CD8-positive, alpha-beta memory T cell (primary cell): ENCODE measurements around the gene FSCN2. TPM values are rescaled to one million over a fixed set of nuclear protein-coding genes. Genes with fewer than 3 reads are reported as not detected.

Source experiments
- CTCF ChIA-PET: fragments of 350-600 bp; sonication (Branson Sonifier 250); formaldehyde crosslinking; loops from one replicate; lab custom pipeline; 2021; ENCODE audit warnings: antibody characterized with exemption; lab: Charles Lee
- POLR2A ChIA-PET: fragments of 350-600 bp; sonication (Branson Sonifier 250); formaldehyde crosslinking; loops from one replicate; lab custom pipeline; 2021; ENCODE audit warnings: antibody characterized with exemption; lab: Charles Lee
- DNase-seq, 5 donors: peaks; one replicate each; pipeline versions ENCODE4 v3.0.0 to v3.0.0-alpha.2; 2020 to 2022; ENCODE audit warnings: mixed read lengths in 1 of 5
- H3K27ac ChIP-seq: one replicate; pipeline ENCODE4 v1.7.0; 2013; ENCODE audit warnings: low read depth, mild to moderate bottlenecking, low read length, moderate library complexity
- H3K27me3 ChIP-seq: 2 replicates; pipeline ENCODE4 v1.7.0; 2013; ENCODE audit warnings: low read length, mild to moderate bottlenecking; ENCODE audit not compliant: insufficient read depth, poor library complexity, severe bottlenecking
- H3K36me3 ChIP-seq: 2 replicates; pipeline ENCODE4 v1.7.0; 2013; ENCODE audit warnings: mild to moderate bottlenecking, low read length, moderate library complexity; ENCODE audit not compliant: insufficient read depth
- H3K4me1 ChIP-seq: 2 replicates; pipeline ENCODE4 v1.7.0; 2013; ENCODE audit warnings: mild to moderate bottlenecking, low read length, moderate library complexity; ENCODE audit not compliant: insufficient read depth
- H3K4me3 ChIP-seq: 2 replicates; pipeline ENCODE4 v1.7.0; 2013; ENCODE audit warnings: mild to moderate bottlenecking, low read length
- H3K9me3 ChIP-seq: 2 replicates; pipeline ENCODE4 v1.7.0; 2013; ENCODE audit warnings: mild to moderate bottlenecking, low read length
- H3K27ac Mint-ChIP-seq, 8 donors: one replicate each; pipeline ENCODE4 v1.8.0; 2020 to 2021; ENCODE audit warnings: mixed read lengths in 8 of 8, mild to moderate bottlenecking in 6 of 8, inconsistent platforms in 3 of 8, moderate library complexity in 3 of 8
- H3K27me3 Mint-ChIP-seq, 2 donors: one replicate each; pipeline ENCODE4 v1.8.0; 2020 to 2021; ENCODE audit warnings: mixed read lengths in 2 of 2, mild to moderate bottlenecking in 1 of 2, moderate library complexity in 1 of 2
- H3K36me3 Mint-ChIP-seq, 3 donors: one replicate each; pipeline ENCODE4 v1.8.0; 2020 to 2021; ENCODE audit warnings: mixed read lengths in 3 of 3, inconsistent platforms in 1 of 3, mild to moderate bottlenecking in 1 of 3
- H3K4me1 Mint-ChIP-seq, 3 donors: one replicate each; pipeline ENCODE4 v1.8.0; 2020 to 2021; ENCODE audit warnings: mixed read lengths in 3 of 3, inconsistent platforms in 1 of 3, mild to moderate bottlenecking in 1 of 3
- H3K4me3 Mint-ChIP-seq, 7 donors: one replicate each; pipeline ENCODE4 v1.8.0; 2020 to 2021; ENCODE audit warnings: mixed read lengths in 7 of 7, mild to moderate bottlenecking in 6 of 7, moderate library complexity in 4 of 7, inconsistent platforms in 2 of 7
- H3K9me3 Mint-ChIP-seq, 5 donors: one replicate each; pipeline ENCODE4 v1.8.0; 2020 to 2022; ENCODE audit warnings: mixed read lengths in 5 of 5, mild to moderate bottlenecking in 3 of 5, moderate library complexity in 2 of 5, inconsistent platforms in 1 of 5
- polyA plus RNA-seq: library from polyadenylated mRNA; unstranded; fragments of 300-500 nt; fragmentation: Illumina TruSeq; gene quantifications from one replicate; pipeline ENCODE4 v1.2.3, GENCODE V29; 2021
- total RNA-seq, 2 experiments: library from RNA; stranded (reverse); gene quantifications; one replicate each; pipeline ENCODE4 v1.2.3, GENCODE V29; 2021

Gene FSCN2
- total and polyA plus RNA-seq, 3 experiments from 2014 or later = 0.46 to 0.49 TPM; not detected in 1

DNA sequence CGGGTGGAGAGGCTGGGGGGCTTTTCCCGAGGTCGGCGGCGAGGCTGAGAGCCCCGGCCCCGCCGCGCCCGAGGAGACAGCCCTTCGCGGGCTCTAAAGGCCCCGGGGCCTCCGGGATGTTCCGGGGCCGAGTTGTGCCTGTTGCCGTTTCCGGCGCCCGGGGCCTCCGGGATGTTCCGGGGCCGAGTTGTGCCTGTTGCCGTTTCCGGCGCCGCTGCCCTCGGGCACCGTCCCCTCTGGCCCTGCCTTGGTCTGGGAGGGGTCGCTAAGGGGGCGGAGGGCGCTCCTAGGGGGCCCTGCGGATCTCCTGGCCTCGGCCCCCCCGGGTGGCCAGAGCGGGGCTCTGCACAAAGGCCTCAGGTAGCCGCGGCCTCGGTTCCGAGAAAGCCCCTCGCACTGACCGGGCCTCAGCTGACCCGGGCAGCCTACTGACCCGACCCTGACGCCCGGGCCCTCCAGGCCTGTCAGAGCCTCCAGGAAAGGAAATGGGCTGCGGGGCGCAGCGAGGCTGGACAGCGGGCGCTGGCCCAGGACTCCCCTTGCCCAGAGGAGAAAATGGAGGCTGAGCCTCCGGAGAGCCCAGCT, 39.8 kb upstream of the FSCN2 start:
- CTCF ChIA-PET = no interaction called here
- Mint-ChIP-seq H3K4me3 (peak overlapping the region in 1 of 7 donors; percentile 13), H3K36me3 (no peaks in the 10 kb centered on the region), H3K27me3 (peaks cover 6 to 14% of the 10 kb centered on the region in 2 donors), H3K4me1 (peaks cover 0 to 11% (median 4%) of the 10 kb centered on the region in 3 donors), H3K9me3 (no peaks in the 10 kb centered on the region), H3K27ac (no peak overlapping the region)
- POLR2A ChIA-PET = interaction anchor here (0.6 to 1.4 kb wide), 2 partner anchors 22 to 91 kb away, joined by 3 read pairs; no protein-coding TSS in a partner anchor
- Histone ChIP-seq H3K4me1 (peaks cover 11% of the 10 kb centered on the region), H3K4me3 (no peak overlapping the region), H3K36me3 (no peaks in the 10 kb centered on the region), H3K9me3 (no peaks in the 10 kb centered on the region), H3K27me3 (peaks cover 7% of the 10 kb centered on the region), H3K27ac (peak overlapping the region; percentile 59)
- DNase-seq = no peak

DNA sequence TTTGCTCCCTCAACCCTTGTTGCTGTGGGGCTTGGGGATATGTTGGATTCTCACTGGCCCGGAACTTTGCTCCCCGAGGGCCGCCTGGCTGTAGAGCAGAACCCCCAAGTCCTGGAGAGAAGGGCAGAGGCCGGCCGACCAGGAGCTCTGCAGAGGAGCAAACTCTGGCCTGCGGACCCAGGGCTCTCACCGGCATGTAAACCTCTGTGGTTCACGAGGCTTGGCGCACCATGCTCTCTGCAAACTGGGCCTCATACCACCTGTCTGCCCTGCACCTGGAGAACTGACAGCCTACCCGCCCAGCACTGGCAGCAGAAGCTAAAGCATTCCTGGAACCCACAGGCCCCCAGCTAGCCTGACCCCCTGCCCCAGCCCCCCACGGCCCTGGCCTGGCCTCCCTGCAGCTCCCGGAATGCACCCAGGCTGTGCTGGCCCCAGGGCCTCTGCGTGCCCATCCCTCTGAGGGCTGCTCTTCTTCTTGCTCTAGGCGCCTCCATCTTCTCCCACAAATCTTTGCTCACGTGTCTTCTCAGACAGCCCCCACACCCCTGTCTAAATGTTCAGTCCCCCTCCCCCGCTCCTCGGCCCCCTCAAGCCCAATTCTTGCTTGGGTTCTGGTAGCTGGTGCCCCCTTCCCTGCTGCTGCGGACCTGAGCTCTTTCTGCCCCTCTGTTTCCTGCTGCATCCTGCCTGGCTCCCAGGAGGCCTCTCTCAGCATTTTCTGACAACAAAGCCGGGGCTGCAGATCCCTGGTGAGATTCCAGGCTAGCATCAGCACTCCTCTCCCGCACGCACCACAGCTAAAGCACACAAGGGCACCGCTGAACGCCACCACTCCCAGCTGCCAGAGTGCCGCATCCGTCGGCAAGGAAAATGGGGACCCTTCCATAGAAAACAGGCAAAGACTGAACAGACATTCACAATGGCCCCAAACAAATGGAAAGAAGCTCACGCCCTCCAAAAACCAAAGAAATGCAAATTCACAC, 38.9 kb upstream of the FSCN2 start:
- peaks cover 0 to 11% (median 4%) of the 10 kb centered on the region in 3 donors for H3K4me1 Mint-ChIP-seq
- POLR2A ChIA-PET = interaction anchor here (0.6 to 1.4 kb wide), 2 partner anchors 21 to 142 kb away, joined by 3 to 8 read pairs; no protein-coding TSS in a partner anchor
- CTCF ChIA-PET = no interaction called here
- H3K9me3 Mint-ChIP-seq = no peaks in the 10 kb centered on the region
- Histone ChIP-seq H3K36me3 (no peaks in the 10 kb centered on the region), H3K4me1 (peaks cover 6% of the 10 kb centered on the region), H3K9me3 (no peaks in the 10 kb centered on the region), H3K27me3 (no peaks in the 10 kb centered on the region), H3K4me3 (no peak overlapping the region), H3K27ac (no peak overlapping the region)
- H3K27ac Mint-ChIP-seq = peak overlapping the region in 3 of 8 donors; percentile 48 to 88 (median 53)
- no peak for DNase-seq
- H3K4me3 Mint-ChIP-seq = peak overlapping the region; percentile 37 to 84 (median 58)
- H3K27me3 Mint-ChIP-seq = peaks cover 11 to 14% of the 10 kb centered on the region in 2 donors
- no peaks in the 10 kb centered on the region for H3K36me3 Mint-ChIP-seq

GRCh38 chr17:81489998-81490992, 37.9 kb upstream of the FSCN2 start:
- CTCF ChIA-PET = no interaction called here
- Histone ChIP-seq H3K36me3 (no peaks in the 10 kb centered on the region), H3K4me3 (no peak overlapping the region), H3K9me3 (no peaks in the 10 kb centered on the region), H3K4me1 (no peaks in the 10 kb centered on the region), H3K27me3 (no peaks in the 10 kb centered on the region), H3K27ac (no peak overlapping the region)
- POLR2A ChIA-PET = interaction anchor here (0.5 to 0.6 kb wide), 2 partner anchors 93 to 141 kb away, joined by 3 to 8 read pairs; no protein-coding TSS in a partner anchor
- Mint-ChIP-seq H3K9me3 (no peaks in the 10 kb centered on the region), H3K27me3 (peaks cover 11 to 22% of the 10 kb centered on the region in 2 donors), H3K4me3 (peak overlapping the region in 4 of 7 donors; percentile 27 to 61 (median 45)), H3K27ac (peak overlapping the region in 2 of 8 donors; percentile 48 to 87), H3K36me3 (no peaks in the 10 kb centered on the region), H3K4me1 (peaks cover 0 to 11% (median 4%) of the 10 kb centered on the region in 3 donors)
- DNase-seq = no peak

DNA sequence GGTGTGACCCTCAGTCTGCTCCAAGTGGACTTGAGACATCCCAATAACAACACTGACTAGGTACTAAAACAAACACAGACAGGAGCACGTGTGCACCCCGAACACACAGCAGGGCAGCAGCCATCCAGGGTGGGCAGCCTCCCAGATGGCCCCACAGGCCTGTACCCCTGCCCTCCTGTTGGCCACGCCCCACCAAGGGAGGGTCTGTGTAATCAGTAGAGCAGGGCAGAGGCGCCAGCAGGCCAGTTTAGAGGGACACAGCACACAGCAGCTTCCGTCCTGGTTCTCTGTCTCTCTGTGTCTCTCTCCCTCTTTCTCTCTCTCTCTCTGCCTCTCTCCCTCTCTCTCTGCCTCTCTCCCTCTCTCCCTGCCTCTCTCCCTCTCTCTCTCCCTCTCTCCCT, 37.0 kb upstream of the FSCN2 start:
- Histone ChIP-seq H3K4me3 (no peak overlapping the region), H3K9me3 (no peaks in the 10 kb centered on the region), H3K36me3 (no peaks in the 10 kb centered on the region), H3K27ac (no peak overlapping the region), H3K27me3 (no peaks in the 10 kb centered on the region), H3K4me1 (no peaks in the 10 kb centered on the region)
- Mint-ChIP-seq H3K36me3 (no peaks in the 10 kb centered on the region), H3K4me1 (peaks cover 0 to 8% (median 3%) of the 10 kb centered on the region in 3 donors), H3K27ac (no peak overlapping the region), H3K4me3 (peak overlapping the region in 1 of 7 donors; percentile 61), H3K27me3 (peaks cover 11 to 19% of the 10 kb centered on the region in 2 donors), H3K9me3 (no peaks in the 10 kb centered on the region)
- POLR2A ChIA-PET = no interaction called here
- DNase-seq = no peak
- CTCF ChIA-PET = no interaction called here

DNA sequence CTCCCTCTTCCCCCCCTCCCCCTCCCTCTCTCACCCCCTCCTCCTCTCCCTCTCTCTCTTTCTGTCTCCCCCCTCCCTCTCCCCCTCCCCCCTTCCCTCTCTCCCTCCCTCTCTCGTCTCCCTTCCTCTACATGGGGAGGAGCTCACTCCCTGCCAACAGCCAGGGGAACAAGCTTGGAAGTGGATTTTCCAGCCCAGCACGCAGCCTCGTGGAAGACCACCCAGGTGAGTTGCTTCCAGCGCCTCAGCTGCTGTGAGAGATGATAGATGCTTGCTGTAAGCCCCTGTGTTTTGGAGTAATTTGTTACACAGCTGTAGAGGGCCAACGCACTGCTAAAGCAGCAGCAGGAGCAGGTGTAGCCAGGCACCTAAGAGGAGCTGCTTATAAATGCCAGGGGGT, 36.4 kb upstream of the FSCN2 start:
- no peaks in the 10 kb centered on the region for H3K9me3 ChIP-seq
- no peaks in the 10 kb centered on the region for H3K36me3 Mint-ChIP-seq
- ChIA-PET POLR2A (no interaction called here), CTCF (no interaction called here)
- no peaks in the 10 kb centered on the region for H3K27me3 ChIP-seq
- peak overlapping the region in 1 of 8 donors; percentile 38 for H3K27ac Mint-ChIP-seq
- H3K4me1 ChIP-seq = no peaks in the 10 kb centered on the region
- H3K9me3 Mint-ChIP-seq = no peaks in the 10 kb centered on the region
- peaks cover 13 to 16% of the 10 kb centered on the region in 2 donors for H3K27me3 Mint-ChIP-seq
- DNase-seq = no peak
- H3K36me3 ChIP-seq = no peaks in the 10 kb centered on the region
- H3K4me3 ChIP-seq = no peak overlapping the region
- H3K4me1 Mint-ChIP-seq = peaks cover 0 to 6% (median 3%) of the 10 kb centered on the region in 3 donors
- H3K4me3 Mint-ChIP-seq = no peak overlapping the region
- no peak overlapping the region for H3K27ac ChIP-seq

- Mint-ChIP-seq H3K27me3 (peaks cover 12 to 16% of the 10 kb centered on the region in 2 donors), H3K27ac (peak overlapping the region in 1 of 8 donors; percentile 77), H3K36me3 (no peaks in the 10 kb centered on the region), H3K4me1 (peaks cover 0 to 6% (median 3%) of the 10 kb centered on the region in 3 donors), H3K4me3 (no peak overlapping the region), H3K9me3 (no peaks in the 10 kb centered on the region)
- Histone ChIP-seq H3K27ac (no peak overlapping the region), H3K4me1 (no peaks in the 10 kb centered on the region), H3K36me3 (no peaks in the 10 kb centered on the region), H3K27me3 (no peaks in the 10 kb centered on the region), H3K9me3 (no peaks in the 10 kb centered on the region), H3K4me3 (no peak overlapping the region)
- CTCF ChIA-PET = interaction anchor here (1.9 kb wide), 1 partner anchor 7 kb away, joined by 5 read pairs; no protein-coding TSS in a partner anchor
- POLR2A ChIA-PET = no interaction called here
- no peak for DNase-seq
Observed at GRCh38 chr17:81492202-81492601, 36.0 kb upstream of the FSCN2 start.

GRCh38 chr17:81492706-81493105, 35.5 kb upstream of the FSCN2 start:
- no peaks in the 10 kb centered on the region for H3K27me3 ChIP-seq
- no peak overlapping the region for H3K27ac Mint-ChIP-seq
- no peaks in the 10 kb centered on the region for H3K9me3 ChIP-seq
- H3K4me1 ChIP-seq = no peaks in the 10 kb centered on the region
- no peak overlapping the region for H3K4me3 Mint-ChIP-seq
- H3K36me3 ChIP-seq = no peaks in the 10 kb centered on the region
- peaks cover 0 to 4% (median 3%) of the 10 kb centered on the region in 3 donors for H3K4me1 Mint-ChIP-seq
- ChIA-PET CTCF (interaction anchor here (1.9 kb wide), 1 partner anchor 8 kb away, joined by 5 read pairs; no protein-coding TSS in a partner anchor), POLR2A (no interaction called here)
- no peak for DNase-seq
- no peak overlapping the region for H3K4me3 ChIP-seq
- H3K27me3 Mint-ChIP-seq = peaks cover 9 to 16% of the 10 kb centered on the region in 2 donors
- H3K27ac ChIP-seq = no peak overlapping the region
- no peaks in the 10 kb centered on the region for H3K36me3 Mint-ChIP-seq
- H3K9me3 Mint-ChIP-seq = no peaks in the 10 kb centered on the region
